IPS-11a (cell line): ENCODE data around the gene PTMA.
"Not testable (repeated sequence)": the region's sequence is repeated elsewhere in the genome, so short reads cannot be mapped to it uniquely, and the experiment has no call there.

Source experiments
- H3K4me3 ChIP-seq: one replicate; pipeline ENCODE4 v1.5.1; 2013; ENCODE audit warnings: low read depth, low read length, control low read depth

PTMA gene

GRCh38 chr2:231691251-231691772 is 17.0 kb upstream of the PTMA start:
- H3K4me3 ChIP-seq, result no peak overlapping the region

DNA sequence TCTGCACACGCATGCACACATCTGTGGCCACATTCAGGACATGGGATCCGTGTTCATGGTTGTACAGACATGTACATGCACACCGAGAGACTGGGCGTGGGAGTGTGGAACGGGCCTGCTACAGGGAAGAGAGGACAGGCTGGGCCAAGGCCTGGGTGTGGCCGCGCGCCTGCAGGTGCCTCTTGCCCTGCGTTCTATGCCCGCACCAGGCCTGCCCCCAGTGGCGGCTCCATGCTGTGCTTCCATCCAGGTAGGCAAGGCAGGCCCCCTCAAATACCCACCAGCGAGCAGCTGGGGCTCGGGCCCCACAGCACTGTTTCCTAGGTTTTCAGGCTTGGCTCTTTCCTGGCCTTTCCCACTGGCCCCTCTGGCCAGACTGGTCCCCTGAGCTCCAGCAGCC is 15.5 kb upstream of the PTMA start:
- no peak overlapping the region for H3K4me3 ChIP-seq

- no peak overlapping the region for H3K4me3 ChIP-seq
Observed at GRCh38 chr2:231693956-231694355, 14.4 kb upstream of the PTMA start.

DNA sequence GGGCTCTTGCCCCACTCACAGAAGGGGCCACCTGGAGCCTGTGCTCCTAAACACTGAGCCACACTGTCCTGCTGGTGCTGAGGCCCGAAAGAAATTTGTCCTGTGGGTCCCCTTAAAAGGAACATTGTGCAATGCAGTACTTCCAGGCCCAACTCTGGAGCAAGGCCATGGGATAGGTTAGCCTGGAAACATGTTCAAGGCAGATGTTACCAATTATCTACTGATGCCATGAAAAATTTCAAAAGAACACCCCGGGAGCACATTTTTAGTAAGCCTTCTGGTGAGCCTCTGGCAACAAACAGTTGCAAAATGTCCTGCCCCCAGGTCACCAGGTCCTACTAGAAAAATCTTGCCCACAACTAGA is 12.3 kb upstream of the PTMA start:
- no peak overlapping the region for H3K4me3 ChIP-seq

DNA sequence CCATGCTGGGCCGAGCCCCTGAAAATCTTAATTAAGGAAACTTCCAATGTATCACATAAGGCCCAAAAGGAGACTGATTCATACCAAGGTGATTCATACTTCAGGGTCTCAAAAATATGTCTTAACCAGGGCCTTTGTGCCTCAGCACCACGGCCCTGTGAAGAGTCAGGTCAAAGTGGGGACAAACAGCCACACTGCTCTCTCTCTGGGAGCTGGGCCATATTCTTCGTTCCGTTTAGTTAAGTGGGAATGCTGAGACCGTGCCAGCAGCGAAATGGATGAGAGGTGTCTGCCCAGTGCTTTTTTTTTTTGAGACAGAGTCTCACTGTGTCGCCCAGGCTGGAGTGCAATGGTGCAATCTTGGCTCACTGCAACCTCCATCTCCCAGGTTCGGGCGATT is 9.3 kb upstream of the PTMA start:
- no peak overlapping the region for H3K4me3 ChIP-seq

GRCh38 chr2:231701456-231702373 is 6.6 kb upstream of the PTMA start:
- H3K4me3 ChIP-seq, result no peak overlapping the region

DNA sequence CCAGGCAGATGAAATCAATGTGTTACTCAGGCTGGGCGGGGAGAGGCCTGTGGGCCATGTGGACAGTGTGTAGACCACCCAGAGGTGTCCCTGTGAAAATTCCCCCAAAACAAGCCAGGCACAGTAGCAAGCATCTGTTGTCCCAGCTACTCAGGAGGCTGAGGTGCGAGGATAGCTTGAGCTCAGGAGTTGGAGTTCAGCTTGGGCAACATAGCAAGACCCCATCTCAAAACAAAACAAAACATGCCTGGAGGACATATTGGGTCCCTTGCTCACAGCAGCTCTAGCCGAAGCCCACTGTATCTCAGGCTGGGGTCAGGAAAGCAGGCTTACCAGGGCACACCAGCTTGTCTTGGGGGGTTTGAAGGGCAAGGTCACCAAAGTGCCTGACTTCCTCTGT is 4.3 kb upstream of the PTMA start:
- no peak overlapping the region for H3K4me3 ChIP-seq

- H3K4me3 ChIP-seq, result peak overlapping the region; percentile 87
Observed at GRCh38 chr2:231706731-231707624, 1.3 kb upstream of the PTMA start.

- H3K4me3 ChIP-seq, result peak overlapping the region; percentile 87
Observed at GRCh38 chr2:231707625-231707926, 749 bp upstream of the PTMA start.

- peak overlapping the region; percentile 90 for H3K4me3 ChIP-seq
Observed at GRCh38 chr2:231708773-231709635, 679 bp downstream of the PTMA start.

DNA sequence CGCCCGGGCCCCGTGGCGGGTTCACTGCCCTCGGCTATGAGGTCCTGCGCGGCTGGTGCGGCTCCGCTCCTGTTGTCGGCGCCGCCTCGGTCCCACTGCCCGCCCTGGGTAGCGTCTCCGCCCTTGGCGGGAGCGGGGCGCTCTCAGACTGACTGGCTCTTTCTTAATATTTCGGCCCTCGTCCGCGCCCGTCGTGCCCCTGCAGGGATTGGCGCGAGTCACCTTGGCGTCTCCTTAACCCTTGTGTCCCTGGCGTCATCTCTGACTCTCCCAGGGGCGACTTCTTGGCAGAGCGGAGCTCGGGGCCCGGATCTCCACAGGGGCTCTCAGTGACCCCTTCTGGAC is 1.3 kb downstream of the PTMA start:
- H3K4me3 ChIP-seq, result peak overlapping the region; percentile 90

- peak overlapping the region; percentile 90 for H3K4me3 ChIP-seq
Observed at GRCh38 chr2:231709981-231710798, 1.9 kb downstream of the PTMA start.

GRCh38 chr2:231710799-231711676 is 2.7 kb downstream of the PTMA start:
- peak overlapping the region; percentile 90 for H3K4me3 ChIP-seq

DNA sequence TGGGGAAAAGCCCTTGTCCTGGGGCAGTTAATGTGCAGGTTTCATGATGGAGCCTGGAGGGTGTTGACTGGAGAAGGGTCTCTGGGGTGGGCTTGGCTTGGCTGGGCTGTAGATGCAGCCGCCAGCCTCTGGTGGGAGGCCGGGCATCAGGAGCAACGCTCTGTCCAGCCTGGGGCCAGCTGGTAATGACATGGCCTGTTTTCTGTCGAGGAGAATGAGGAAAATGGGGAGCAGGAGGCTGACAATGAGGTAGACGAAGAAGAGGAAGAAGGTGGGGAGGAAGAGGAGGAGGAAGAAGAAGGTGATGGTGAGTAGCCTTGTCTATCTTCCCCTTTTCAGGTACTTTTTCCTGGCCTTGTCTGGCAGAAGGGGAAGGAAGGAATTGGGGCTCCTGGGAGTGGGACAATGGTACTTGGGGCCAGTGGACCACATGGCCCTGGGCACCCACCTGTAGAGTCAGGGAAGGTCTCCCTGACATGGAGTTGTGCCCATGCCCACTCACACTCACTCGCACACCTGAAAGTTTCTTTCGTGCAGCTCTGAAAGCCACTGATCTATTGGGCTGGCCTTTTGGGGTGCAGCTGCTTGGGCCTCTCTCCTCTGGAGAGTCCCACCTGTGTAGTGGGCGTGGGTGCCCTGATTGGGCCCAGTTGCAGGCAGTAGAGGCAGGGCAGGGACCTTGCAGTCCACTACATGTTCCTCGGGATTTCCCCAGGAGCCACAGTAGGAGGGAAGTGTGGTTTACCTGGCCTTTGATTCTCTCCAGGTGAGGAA is 3.5 kb downstream of the PTMA start:
- H3K4me3 ChIP-seq, result peak overlapping the region; percentile 90

GRCh38 chr2:231712451-231713021 is 4.2 kb downstream of the PTMA start:
- H3K4me3 ChIP-seq, result peak overlapping the region; percentile 90

- not testable (repeated sequence) for H3K4me3 ChIP-seq
Observed at GRCh38 chr2:231713406-231713729, 5.0 kb downstream of the PTMA start.

DNA sequence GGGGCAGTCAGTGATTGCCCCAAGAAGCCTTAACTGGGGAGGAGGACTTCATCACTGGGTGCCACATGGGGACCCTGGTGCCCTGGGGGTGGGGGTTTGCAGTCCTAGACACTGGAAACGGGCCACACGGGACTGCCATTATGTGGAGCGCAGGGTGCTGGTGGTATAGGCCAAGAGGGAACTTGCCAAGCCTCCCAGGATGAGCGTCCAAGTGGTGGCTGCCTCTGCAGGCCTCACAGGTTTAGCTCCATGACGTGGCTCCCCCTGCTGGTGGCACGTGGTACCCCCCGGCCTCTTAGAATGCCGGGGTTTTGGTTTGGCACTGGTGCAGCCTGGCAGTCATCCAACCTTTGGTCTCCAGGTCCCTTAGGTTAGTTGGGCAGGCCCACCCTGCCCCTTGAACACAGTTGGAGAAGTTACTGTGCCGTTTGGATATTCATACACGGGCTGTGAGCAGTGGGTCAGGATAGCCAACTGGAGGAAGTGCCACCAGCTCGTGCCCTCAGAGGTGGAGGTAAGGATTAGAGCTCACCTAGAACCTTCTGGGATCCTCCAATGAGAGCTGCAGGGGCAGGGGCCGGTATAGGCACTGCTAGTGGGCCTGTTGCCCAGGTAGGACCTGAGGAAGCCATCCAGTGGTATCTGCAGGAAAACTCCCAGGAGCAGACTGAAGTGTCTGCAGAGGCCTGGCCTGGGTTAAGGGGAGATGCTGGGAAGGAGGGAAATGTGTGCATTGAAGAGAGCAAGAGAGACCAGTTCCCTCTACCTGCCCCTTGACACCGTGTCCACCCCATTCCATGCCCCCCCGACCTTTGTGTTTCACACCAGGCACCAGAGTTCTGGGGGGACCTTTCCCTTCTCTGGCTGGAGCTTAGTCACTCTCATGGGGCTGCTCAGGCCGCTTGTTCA is 5.7 kb downstream of the PTMA start:
- no peak overlapping the region for H3K4me3 ChIP-seq
